Thoracic aorta (tissue), 2 donors: ENCODE results near the gene PPP1R12B. TPM values are rescaled to one million over a fixed set of nuclear protein-coding genes. Genes with fewer than 3 reads are reported as not detected.

Experiments used
- ATAC-seq: fragments of 150-250 bp; one replicate; pipeline ENCODE4 v1.8.0; 2017; ENCODE audit warnings: low read depth; ENCODE audit not compliant: insufficient number of reproducible peaks, low FRiP score
- DNase-seq: peaks from one replicate; pipeline ENCODE4 v3.0.0-alpha.2; 2020; ENCODE audit warnings: low spot score
- H3K27ac ChIP-seq, 2 donors: fragments of 200-600 bp; sonication (generic); 1 replicate in 1 of 2; 2 replicates in 1 of 2; pipeline ENCODE4 v1.5.1; 2016; ENCODE audit warnings: mild to moderate bottlenecking in 2 of 2, moderate library complexity in 2 of 2
- H3K27me3 ChIP-seq: fragments of 200-600 bp; sonication (generic); replicated peaks from 2 replicates; pipeline ENCODE4 v1.6.0; 2016; ENCODE audit warnings: mild to moderate bottlenecking; ENCODE audit not compliant: insufficient read depth
- H3K36me3 ChIP-seq: fragments of 200-600 bp; sonication (generic); one replicate; pipeline ENCODE4 v1.5.1; 2016
- H3K4me1 ChIP-seq, 2 donors: fragments of 200-600 bp; sonication (generic); 1 replicate in 1 of 2; 2 replicates in 1 of 2; pipeline versions ENCODE4 v1.5.1 to v1.6.0; 2016; ENCODE audit warnings: low read depth in 2 of 2, mild to moderate bottlenecking in 1 of 2; ENCODE audit not compliant: control insufficient read depth in 1 of 2
- H3K4me3 ChIP-seq: fragments of 200-600 bp; sonication (generic); 2 replicates; pipeline ENCODE4 v1.5.1; 2016; ENCODE audit warnings: mild to moderate bottlenecking
- H3K9me3 ChIP-seq: fragments of 200-600 bp; sonication (generic); 2 replicates; pipeline ENCODE4 v1.5.1; 2016
- total RNA-seq, 2 donors: library from RNA; depleted of rRNA; stranded (reverse); fragments of >200 nt; gene quantifications; one replicate each; pipeline versions ENCODE4 v1.1.0 to v1.2.3, GENCODE V29; 2016
- TF ChIP-seq, protein P1 (sequence below): fragments of 200-600 bp; sonication (generic); IDR thresholded peaks from one replicate; pipeline ENCODE4 v1.5.1; 2019; ENCODE audit warnings: antibody characterized with exemption

The PPP1R12B gene
- total RNA-seq, 2 donors from 2014 or later = 573 to 677 TPM

DNA sequence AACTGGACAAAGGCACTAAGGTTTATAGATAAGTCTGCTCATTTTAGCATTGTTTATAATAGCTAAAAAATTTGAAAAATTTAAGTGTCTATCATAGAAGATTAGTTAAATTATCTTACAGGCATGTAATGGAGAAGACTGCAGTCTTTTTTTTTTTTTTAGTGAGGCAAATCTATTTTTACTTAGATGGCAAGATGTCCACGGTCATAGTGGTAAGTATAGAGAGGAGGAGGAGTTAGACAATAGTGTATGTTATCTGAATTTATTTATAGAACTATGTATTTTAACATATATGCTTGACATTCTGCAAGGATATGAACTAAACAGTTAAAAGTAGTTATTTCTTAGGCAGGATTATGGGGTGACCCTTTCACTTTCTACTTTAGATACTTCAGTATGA is 212.7 kb downstream of the PPP1R12B start:
- Histone ChIP-seq H3K9me3 (no peaks in the 10 kb centered on the region), H3K27ac (peak overlapping the region; percentile 57 to 73), H3K36me3 (peaks cover 28% of the 10 kb centered on the region), H3K27me3 (no peaks in the 10 kb centered on the region), H3K4me3 (no peak overlapping the region), H3K4me1 (peaks cover 75 to 96% of the 10 kb centered on the region in 2 donors)
- no peak for ATAC-seq
- TF ChIP-seq, protein P1, sequence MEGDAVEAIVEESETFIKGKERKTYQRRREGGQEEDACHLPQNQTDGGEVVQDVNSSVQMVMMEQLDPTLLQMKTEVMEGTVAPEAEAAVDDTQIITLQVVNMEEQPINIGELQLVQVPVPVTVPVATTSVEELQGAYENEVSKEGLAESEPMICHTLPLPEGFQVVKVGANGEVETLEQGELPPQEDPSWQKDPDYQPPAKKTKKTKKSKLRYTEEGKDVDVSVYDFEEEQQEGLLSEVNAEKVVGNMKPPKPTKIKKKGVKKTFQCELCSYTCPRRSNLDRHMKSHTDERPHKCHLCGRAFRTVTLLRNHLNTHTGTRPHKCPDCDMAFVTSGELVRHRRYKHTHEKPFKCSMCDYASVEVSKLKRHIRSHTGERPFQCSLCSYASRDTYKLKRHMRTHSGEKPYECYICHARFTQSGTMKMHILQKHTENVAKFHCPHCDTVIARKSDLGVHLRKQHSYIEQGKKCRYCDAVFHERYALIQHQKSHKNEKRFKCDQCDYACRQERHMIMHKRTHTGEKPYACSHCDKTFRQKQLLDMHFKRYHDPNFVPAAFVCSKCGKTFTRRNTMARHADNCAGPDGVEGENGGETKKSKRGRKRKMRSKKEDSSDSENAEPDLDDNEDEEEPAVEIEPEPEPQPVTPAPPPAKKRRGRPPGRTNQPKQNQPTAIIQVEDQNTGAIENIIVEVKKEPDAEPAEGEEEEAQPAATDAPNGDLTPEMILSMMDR = no peak
- DNase-seq = no peak

DNA sequence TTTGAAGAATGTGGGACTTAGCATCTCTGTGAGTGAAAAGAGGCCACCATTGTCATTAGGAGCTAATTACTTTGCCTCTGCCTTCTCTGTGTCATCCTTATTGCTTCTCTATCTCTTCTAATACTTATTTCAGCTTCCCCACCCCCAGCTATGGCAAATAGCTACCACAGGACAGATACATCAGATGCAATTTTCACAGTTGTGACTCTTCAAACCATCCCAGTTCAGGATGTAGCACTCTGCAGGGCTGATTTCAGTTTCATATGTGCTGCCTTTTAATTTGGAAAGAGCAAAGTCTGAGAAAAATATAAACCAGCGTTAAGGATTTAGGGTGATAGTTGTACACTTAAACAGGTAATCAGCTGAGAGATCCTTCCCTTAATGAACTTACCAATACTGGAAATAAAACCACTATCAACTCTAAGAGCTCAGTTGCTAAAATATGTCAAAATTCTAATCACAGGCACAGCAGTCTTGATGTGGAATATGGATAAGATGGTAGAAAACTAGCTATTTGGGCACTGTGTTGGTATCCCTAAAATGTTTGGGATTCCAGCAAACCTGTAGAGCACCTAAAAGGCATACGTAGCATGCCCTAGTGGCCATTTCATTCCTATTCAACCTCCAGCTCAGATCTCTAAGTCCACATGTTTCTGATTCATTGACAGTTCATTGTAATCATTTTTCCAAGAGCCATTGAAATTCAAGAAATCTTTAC is 213.4 kb downstream of the PPP1R12B start:
- DNase-seq (no peak), ATAC-seq (no peak)
- Histone ChIP-seq H3K36me3 (peaks cover 28% of the 10 kb centered on the region), H3K4me1 (peaks cover 73 to 96% of the 10 kb centered on the region in 2 donors), H3K27ac (peak overlapping the region; percentile 57 to 73), H3K27me3 (no peaks in the 10 kb centered on the region), H3K4me3 (peak overlapping the region; percentile 36), H3K9me3 (no peaks in the 10 kb centered on the region)
- TF ChIP-seq, protein P1 = peak; percentile 41

DNA sequence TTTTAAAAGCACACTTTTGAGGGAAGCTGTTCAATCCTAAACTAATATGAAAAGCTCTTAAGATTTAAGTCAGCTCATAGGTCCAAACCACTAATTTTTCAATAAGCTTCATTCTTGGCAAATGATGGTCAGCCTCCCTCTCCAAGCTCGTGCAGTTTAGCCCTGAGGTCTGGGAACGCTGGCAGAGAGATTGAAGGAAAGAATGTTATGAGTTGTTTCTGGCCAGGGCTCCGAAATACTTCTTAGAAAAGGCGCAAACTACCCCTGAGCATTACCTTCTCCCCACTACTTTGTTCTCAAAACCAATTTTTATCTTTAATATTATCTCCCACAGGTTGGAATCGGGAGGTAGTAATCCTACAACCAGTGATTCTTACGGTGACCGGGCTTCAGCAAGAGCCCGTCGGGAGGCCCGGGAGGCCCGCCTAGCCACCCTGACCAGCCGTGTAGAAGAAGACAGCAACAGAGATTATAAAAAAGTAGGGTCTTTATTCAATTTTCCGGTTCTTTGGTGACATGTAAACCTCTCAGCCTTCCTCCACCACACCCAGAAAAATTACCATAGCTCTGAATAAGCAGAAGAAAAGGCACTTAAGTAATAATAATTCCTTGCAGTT is 214.1 kb downstream of the PPP1R12B start:
- DNase-seq (no peak), ATAC-seq (no peak)
- Histone ChIP-seq H3K27me3 (no peaks in the 10 kb centered on the region), H3K9me3 (no peaks in the 10 kb centered on the region), H3K27ac (peak overlapping the region; percentile 57 to 73), H3K4me3 (peak overlapping the region; percentile 36), H3K4me1 (peaks cover 72 to 96% of the 10 kb centered on the region in 2 donors), H3K36me3 (peaks cover 28% of the 10 kb centered on the region)
- TF ChIP-seq, protein P1 = no peak

DNA sequence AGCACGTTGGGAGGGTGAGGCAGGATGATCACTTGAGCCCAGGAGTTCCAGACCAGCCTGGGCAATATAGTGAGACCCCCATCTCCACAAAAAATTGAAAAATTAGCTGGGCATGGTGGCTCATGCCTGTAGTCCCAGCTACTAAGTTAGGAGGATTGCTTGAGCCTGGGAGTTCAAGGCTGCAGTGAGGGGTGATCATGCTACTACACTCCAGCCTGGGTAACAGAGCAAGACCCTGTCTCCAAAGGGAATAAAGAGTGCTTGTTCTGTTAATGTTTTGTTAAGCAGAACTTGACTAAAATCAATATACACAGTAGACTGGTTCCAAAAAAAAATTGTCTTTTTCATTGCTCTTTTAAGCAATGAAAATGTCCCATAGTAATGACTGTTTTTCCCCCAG is 215.3 kb downstream of the PPP1R12B start:
- no peak for ATAC-seq

DNA sequence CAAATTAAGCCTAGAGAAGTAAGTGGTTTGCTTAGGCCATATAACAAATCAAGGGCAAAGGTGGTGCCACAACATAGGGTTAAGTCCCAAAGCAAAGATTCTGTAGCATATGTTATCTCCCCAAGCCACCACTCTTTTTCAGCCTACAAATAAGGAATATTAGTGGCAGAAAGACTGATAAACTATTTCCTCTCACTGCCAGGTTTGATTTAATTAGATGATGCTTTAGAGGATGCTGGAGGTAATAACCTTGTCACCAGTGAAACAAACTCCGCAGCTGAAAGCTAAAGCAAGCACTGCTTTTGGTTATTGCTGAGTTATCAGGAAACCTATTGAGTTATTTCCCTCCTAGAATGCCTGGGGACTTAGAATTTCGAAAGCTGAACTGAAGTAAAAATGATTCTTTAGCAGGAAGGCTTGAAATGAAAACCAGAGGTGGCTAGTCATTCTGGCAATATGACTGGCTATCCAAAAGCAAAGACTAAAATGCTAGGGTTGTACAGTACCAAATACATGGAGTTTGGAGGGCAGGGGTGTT is 216.5 kb downstream of the PPP1R12B start:
- H3K27me3 ChIP-seq = no peaks in the 10 kb centered on the region
- DNase-seq (no peak), ATAC-seq (no peak)
- peaks cover 38% of the 10 kb centered on the region for H3K36me3 ChIP-seq
- peaks cover 69 to 96% of the 10 kb centered on the region in 2 donors for H3K4me1 ChIP-seq
- no peaks in the 10 kb centered on the region for H3K9me3 ChIP-seq
- H3K27ac ChIP-seq = peak overlapping the region; percentile 57 to 73
- TF ChIP-seq, protein P1 = no peak
- H3K4me3 ChIP-seq = no peak overlapping the region

More for the DNA sequence above, 215.3 kb downstream of the PPP1R12B start:
- TF ChIP-seq, protein P1 = no peak
- Histone ChIP-seq H3K36me3 (peaks cover 28% of the 10 kb centered on the region), H3K27me3 (no peaks in the 10 kb centered on the region), H3K9me3 (no peaks in the 10 kb centered on the region), H3K4me1 (peaks cover 75 to 96% of the 10 kb centered on the region in 2 donors), H3K27ac (peak overlapping the region; percentile 57 to 73), H3K4me3 (no peak overlapping the region)
- no peak for DNase-seq
